GM12892 (cell line): ENCODE measurements around the gene TMEM131.

ENCODE experiments used
- POLR2A ChIP-seq: IDR thresholded peaks from 2 replicates; pipeline ENCODE4 v1.6.1; 2011; ENCODE audit warnings: low read depth, low read length, control low read depth
- POLR2AphosphoS5 ChIP-seq: IDR thresholded peaks from 2 replicates; pipeline ENCODE4 v1.6.1; 2011; ENCODE audit warnings: low read depth, low read length, control low read depth
- TAF1 ChIP-seq: IDR thresholded peaks from 2 replicates; pipeline ENCODE4 v1.6.1; 2011; ENCODE audit warnings: low read depth, mild to moderate bottlenecking, control low read depth, low read length, borderline replicate concordance

DNA sequence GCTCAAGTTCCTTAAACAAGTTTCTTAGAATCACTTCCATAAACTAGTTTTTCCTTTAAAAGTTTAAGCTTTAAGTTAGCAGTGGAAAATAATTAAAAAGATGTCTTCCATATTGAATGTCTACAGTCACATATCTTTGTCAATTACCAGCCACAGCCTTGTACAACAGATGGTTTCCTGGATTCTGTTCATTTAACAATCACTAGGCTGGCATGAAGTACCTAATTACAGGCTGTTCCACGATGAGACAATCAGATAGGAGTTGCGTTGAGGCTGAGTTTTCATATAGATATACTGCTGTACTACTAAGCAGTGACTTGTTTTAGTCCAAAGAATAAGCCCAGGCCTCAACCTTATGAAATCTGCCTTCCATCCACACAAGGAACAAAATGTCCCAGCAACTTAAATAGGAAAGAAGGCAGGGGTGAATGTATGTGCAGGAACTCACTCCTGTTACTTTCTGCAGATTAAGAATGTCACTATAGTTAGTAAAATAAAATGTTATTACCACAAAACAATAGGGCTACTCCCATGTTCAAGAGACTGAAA is 151.4 kb downstream of the TMEM131 start:
- TF ChIP-seq POLR2AphosphoS5 (no peak), POLR2A (no peak), TAF1 (no peak)
